Gastrocnemius medialis (tissue), 4 donors: ENCODE data around the gene ABCC2.

Experiments
- POLR2A ChIP-seq, 2 donors: fragments of 450-650 bp; IDR thresholded peaks; one replicate each; pipeline ENCODE4 v1.6.1; 2017; ENCODE audit warnings: antibody characterized with exemption in 2 of 2, mild to moderate bottlenecking in 2 of 2, moderate library complexity in 2 of 2
- TF ChIP-seq, protein P1 (sequence below), 5 experiments: fragments of 450-650 bp in 3 of 5; fragments of 200-600 bp in 2 of 5; sonication (generic) in 2 of 5; IDR thresholded peaks in 4 of 5; conservative IDR thresholded peaks in 1 of 5; 1 replicate in 4 of 5; 2 replicates in 1 of 5; pipeline ENCODE4 v1.5.1; 2016 to 2019; ENCODE audit warnings: antibody characterized with exemption in 5 of 5, mild to moderate bottlenecking in 3 of 5, moderate library complexity in 3 of 5

- no peak for TF ChIP-seq POLR2A (IDR thresholded peaks at IDR 0.05)
- TF ChIP-seq, protein P1, sequence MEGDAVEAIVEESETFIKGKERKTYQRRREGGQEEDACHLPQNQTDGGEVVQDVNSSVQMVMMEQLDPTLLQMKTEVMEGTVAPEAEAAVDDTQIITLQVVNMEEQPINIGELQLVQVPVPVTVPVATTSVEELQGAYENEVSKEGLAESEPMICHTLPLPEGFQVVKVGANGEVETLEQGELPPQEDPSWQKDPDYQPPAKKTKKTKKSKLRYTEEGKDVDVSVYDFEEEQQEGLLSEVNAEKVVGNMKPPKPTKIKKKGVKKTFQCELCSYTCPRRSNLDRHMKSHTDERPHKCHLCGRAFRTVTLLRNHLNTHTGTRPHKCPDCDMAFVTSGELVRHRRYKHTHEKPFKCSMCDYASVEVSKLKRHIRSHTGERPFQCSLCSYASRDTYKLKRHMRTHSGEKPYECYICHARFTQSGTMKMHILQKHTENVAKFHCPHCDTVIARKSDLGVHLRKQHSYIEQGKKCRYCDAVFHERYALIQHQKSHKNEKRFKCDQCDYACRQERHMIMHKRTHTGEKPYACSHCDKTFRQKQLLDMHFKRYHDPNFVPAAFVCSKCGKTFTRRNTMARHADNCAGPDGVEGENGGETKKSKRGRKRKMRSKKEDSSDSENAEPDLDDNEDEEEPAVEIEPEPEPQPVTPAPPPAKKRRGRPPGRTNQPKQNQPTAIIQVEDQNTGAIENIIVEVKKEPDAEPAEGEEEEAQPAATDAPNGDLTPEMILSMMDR (IDR thresholded peaks at IDR 0.05 in 4 of 5, conservative IDR thresholded peaks at IDR 0.05 in 1 of 5) = no peak
Observed at GRCh38 chr10:99788598-99789256, 6.3 kb downstream of the ABCC2 start.
